Upper lobe of left lung (tissue), 6 donors: ENCODE results near the gene TMEM95. TPM values are rescaled to one million over a fixed set of nuclear protein-coding genes. Genes with fewer than 3 reads are reported as not detected.

Experiments used
- ATAC-seq, 2 donors: fragments of 200-7000 bp; cut with Tn5 transposase; one replicate each; pipeline ENCODE4 v1.9.1; 2022; ENCODE audit warnings: mild to moderate bottlenecking in 2 of 2, moderate library complexity in 2 of 2; ENCODE audit not compliant: low FRiP score in 2 of 2
- DNase-seq, 2 donors: peaks; one replicate each; pipeline ENCODE4 v3.0.0-alpha.2; 2019 to 2020
- H3K27ac ChIP-seq, 4 donors: fragments of 200-600 bp; sonication (generic); one replicate each; pipeline ENCODE4 v1.5.1; 2016 to 2019
- H3K27me3 ChIP-seq, 4 donors: fragments of 200-600 bp; sonication (generic); one replicate each; pipeline ENCODE4 v1.5.1; 2017 to 2019
- H3K36me3 ChIP-seq, 4 donors: fragments of 200-600 bp; sonication (generic); one replicate each; pipeline ENCODE4 v1.5.1; 2016 to 2019
- H3K4me1 ChIP-seq, 4 donors: fragments of 200-600 bp; sonication (generic); one replicate each; pipeline ENCODE4 v1.5.1; 2018 to 2019
- H3K4me3 ChIP-seq, 4 donors: fragments of 200-600 bp; sonication (generic); one replicate each; pipeline ENCODE4 v1.5.1; 2017 to 2019; ENCODE audit warnings: mild to moderate bottlenecking in 2 of 4, moderate library complexity in 1 of 4
- H3K9me3 ChIP-seq, 4 donors: fragments of 200-600 bp; sonication (generic); one replicate each; pipeline ENCODE4 v1.5.1; 2018 to 2019
- CTCF ChIP-seq, 6 experiments: fragments of 450-650 bp in 4 of 6; fragments of 200-600 bp in 2 of 6; sonication (generic) in 2 of 6; IDR thresholded peaks; one replicate each; pipeline ENCODE4 v1.5.1; 2016 to 2019; ENCODE audit warnings: antibody characterized with exemption in 6 of 6
- POLR2A ChIP-seq, 4 donors: fragments of 450-650 bp; IDR thresholded peaks; one replicate each; pipeline ENCODE4 v1.5.1; 2016 to 2017; ENCODE audit warnings: antibody characterized with exemption in 4 of 4, mild to moderate bottlenecking in 2 of 4
- POLR2AphosphoS5 ChIP-seq, 2 donors: sonication (generic); formaldehyde crosslinking; IDR thresholded peaks; one replicate each; pipeline ENCODE4 v1.5.1; 2017; ENCODE audit warnings: antibody characterized with exemption in 2 of 2
- WGBS, 2 donors: methylation state at CpG; one replicate each; pipeline ENCODE4 v1.1.5; 2017 to 2018; 5-methylcytosine and 5-hydroxymethylcytosine counted together
- small RNA-seq, 4 donors: library from RNA; depleted of rRNA; stranded (forward); fragments of <200 nt; gene quantifications; one replicate each; pipeline ENCODE3, GENCODE V24; 2016
- total RNA-seq, 6 donors: library from RNA; depleted of rRNA in 4 of 6; stranded (reverse); fragments of >200 nt in 4 of 6; gene quantifications; one replicate each; pipeline versions ENCODE4 v1.1.0 to v1.2.1, GENCODE V29; 2016 to 2021
- donor health status: DM: no; HTN: no; CAD: no; lungs with moderate emphysema.
- donor health status: DM: no; HTN: yes; CAD: no; lungs with severe emphysema.

The TMEM95 gene
- total RNA-seq, 6 donors from 2014 or later: 1.0 TPM; not detected in 5

GRCh38 chr17:7406235-7406825 is 51.4 kb downstream of the TMEM95 start:
- peaks cover 0 to 8% (median 0%) of the 10 kb centered on the region in 4 donors for H3K36me3 ChIP-seq
- TF ChIP-seq POLR2AphosphoS5 (IDR thresholded peaks at IDR 0.05) (no peak), CTCF (IDR thresholded peaks at IDR 0.05) (no peak), POLR2A (IDR thresholded peaks at IDR 0.05) (no peak)
- 69 to 78% methylated on average over 4 to 11 of the region's 12 CpGs for WGBS, 2 donors
- H3K4me1 ChIP-seq: peaks cover 20 to 31% (median 25%) of the 10 kb centered on the region in 4 donors
- H3K27ac ChIP-seq: peak overlapping the region in 1 of 4 donors; percentile 89
- no peaks in the 10 kb centered on the region for H3K9me3 ChIP-seq
- H3K27me3 ChIP-seq: no peaks in the 10 kb centered on the region
- H3K4me3 ChIP-seq: no peak overlapping the region
- ATAC-seq (no peak), DNase-seq (no peak)

Small RNAs within 50 kb of the gene (small RNA-seq; reads per million reads assigned to genes)
- gene AC026954.2: 0 reads per million in 4 donors

Other genes with a start within 250 kb of the TMEM95 start
- gene ASGR2, start 240.3 kb upstream of the TMEM95 start, total RNA-seq: 1 to 10 TPM in 5 of 6 donors, under 1 TPM in 1; 0.98 to 3.9 (median 1.8) TPM
- gene ASGR1, start 175.8 kb upstream of the TMEM95 start, total RNA-seq: 10 to 100 TPM in 1 of 6 donors, 1 to 10 TPM in 4, not detected in 1; 1.1 to 11.5 (median 6.8) TPM
- gene DLG4, start 135.3 kb upstream of the TMEM95 start, total RNA-seq: 10 to 100 TPM; 10.5 to 32.5 (median 19.4) TPM
- gene ACADVL, start 135.2 kb upstream of the TMEM95 start, total RNA-seq: 1,000 to 10,000 TPM in 2 of 6 donors, 100 to 1,000 TPM in 4; 377 to 1,449 (median 553) TPM
- gene DVL2, start 120.6 kb upstream of the TMEM95 start, total RNA-seq: 10 to 100 TPM; 40.4 to 70.2 (median 42.4) TPM
- 10 to 100 TPM; 25.4 to 54.5 (median 31.2) TPM for gene PHF23, start 115.7 kb upstream of the TMEM95 start, total RNA-seq
- gene GABARAP, start 112.7 kb upstream of the TMEM95 start, total RNA-seq: 100 to 1,000 TPM; 381 to 631 (median 601) TPM
- gene CTDNEP1, start 103.4 kb upstream of the TMEM95 start, total RNA-seq: 100 to 1,000 TPM in 2 of 6 donors, 10 to 100 TPM in 4; 62.9 to 139 (median 75.0) TPM
- gene ELP5, start 102.9 kb upstream of the TMEM95 start, total RNA-seq: 10 to 100 TPM in 5 of 6 donors, 1 to 10 TPM in 1; 5.2 to 36.3 (median 21.0) TPM
- 100 to 1,000 TPM in 5 of 6 donors, 10 to 100 TPM in 1; 57.6 to 201 (median 137) TPM for gene CLDN7, start 92.7 kb upstream of the TMEM95 start, total RNA-seq
- 1 to 10 TPM; 1.0 to 5.2 (median 1.2) TPM for gene SLC2A4, start 73.4 kb upstream of the TMEM95 start, total RNA-seq
- 1 to 10 TPM in 3 of 6 donors, under 1 TPM in 2, not detected in 1; 0.14 to 2.2 (median 1.2) TPM for gene YBX2, start 60.5 kb upstream of the TMEM95 start, total RNA-seq
- 100 to 1,000 TPM in 5 of 6 donors, 10 to 100 TPM in 1; 84.9 to 303 (median 207) TPM for gene EIF5A, start 47.5 kb upstream of the TMEM95 start, total RNA-seq
- 100 to 1,000 TPM in 2 of 6 donors, 10 to 100 TPM in 4; 55.2 to 109 (median 95.7) TPM for gene GPS2, start 39.8 kb upstream of the TMEM95 start, total RNA-seq
- 10 to 100 TPM; 14.2 to 77.5 (median 37.5) TPM for gene NEURL4, start 25.8 kb upstream of the TMEM95 start, total RNA-seq
- 100 to 1,000 TPM in 1 of 6 donors, 10 to 100 TPM in 4, 1 to 10 TPM in 1; 8.5 to 114 (median 22.8) TPM for gene ACAP1, start 18.6 kb upstream of the TMEM95 start, total RNA-seq
- gene KCTD11, start 3.0 kb upstream of the TMEM95 start, total RNA-seq: 10 to 100 TPM in 3 of 6 donors, 1 to 10 TPM in 3; 5.2 to 13.8 (median 10.5) TPM
- gene TNK1, start 25.9 kb downstream of the TMEM95 start, total RNA-seq: 10 to 100 TPM in 1 of 6 donors, 1 to 10 TPM in 5; 5.8 to 16.8 (median 8.2) TPM
- gene PLSCR3, start 39.4 kb downstream of the TMEM95 start, total RNA-seq: 10 to 100 TPM; 20.6 to 64.5 (median 37.7) TPM
- 10 to 100 TPM; 21.6 to 65.0 (median 52.6) TPM for gene TMEM256, start 48.9 kb downstream of the TMEM95 start, total RNA-seq
- 10 to 100 TPM in 3 of 6 donors, 1 to 10 TPM in 3; 3.8 to 16.8 (median 8.9) TPM for gene NLGN2, start 52.7 kb downstream of the TMEM95 start, total RNA-seq
- gene SPEM1, start 65.2 kb downstream of the TMEM95 start, total RNA-seq: not detected
- gene SPEM2, start 70.5 kb downstream of the TMEM95 start, total RNA-seq: not detected
- not detected for gene SPEM3, start 73.7 kb downstream of the TMEM95 start, total RNA-seq
- gene TMEM102, start 80.3 kb downstream of the TMEM95 start, total RNA-seq: 10 to 100 TPM in 5 of 6 donors, 1 to 10 TPM in 1; 9.7 to 14.3 (median 13.1) TPM
- 1 to 10 TPM in 2 of 6 donors, under 1 TPM in 3, not detected in 1; 0.15 to 2.0 (median 0.57) TPM for gene FGF11, start 84.4 kb downstream of the TMEM95 start, total RNA-seq
- gene CHRNB1, start 89.9 kb downstream of the TMEM95 start, total RNA-seq: 10 to 100 TPM in 1 of 6 donors, 1 to 10 TPM in 5; 1.9 to 11.5 (median 7.0) TPM
- gene ZBTB4, start 124.5 kb downstream of the TMEM95 start, total RNA-seq: 10 to 100 TPM; 54.4 to 90.1 (median 74.2) TPM
- gene SLC35G6, start 126.3 kb downstream of the TMEM95 start, total RNA-seq: not detected
- 100 to 1,000 TPM in 4 of 6 donors, 10 to 100 TPM in 2; 79.5 to 139 (median 112) TPM for gene POLR2A, start 129.2 kb downstream of the TMEM95 start, total RNA-seq
- gene TNFSF12, start 193.9 kb downstream of the TMEM95 start, total RNA-seq: 100 to 1,000 TPM in 1 of 6 donors, 10 to 100 TPM in 5; 32.3 to 158 (median 73.2) TPM
- gene TNFSF13, start 203.6 kb downstream of the TMEM95 start, total RNA-seq: 100 to 1,000 TPM in 4 of 6 donors, 10 to 100 TPM in 2; 74.2 to 226 (median 129) TPM
- gene SENP3, start 206.8 kb downstream of the TMEM95 start, total RNA-seq: 100 to 1,000 TPM in 1 of 6 donors, 10 to 100 TPM in 5; 54.2 to 108 (median 57.5) TPM
- gene CD68, start 224.5 kb downstream of the TMEM95 start, total RNA-seq: 100 to 1,000 TPM in 5 of 6 donors, 10 to 100 TPM in 1; 76.5 to 500 (median 260) TPM
- gene MPDU1, start 228.7 kb downstream of the TMEM95 start, total RNA-seq: 100 to 1,000 TPM in 1 of 6 donors, 10 to 100 TPM in 5; 50.6 to 121 (median 56.2) TPM
- 1 to 10 TPM in 1 of 6 donors, under 1 TPM in 2, not detected in 3; 0.63 to 1.5 (median 0.71) TPM for gene SOX15, start 234.9 kb downstream of the TMEM95 start, total RNA-seq